Hepatocyte (in vitro differentiated cells): ENCODE data around the gene CPEB4.

Experiments used
- CTCF ChIP-seq: fragments of 200-600 bp; sonication (generic); IDR thresholded peaks from 2 replicates; pipeline ENCODE4 v1.5.1; 2016; ENCODE audit warnings: antibody characterized with exemption, mild to moderate bottlenecking; ENCODE audit not compliant: poor library complexity
- EZH2 ChIP-seq: fragments of 200-600 bp; sonication (generic); IDR thresholded peaks from 2 replicates; pipeline ENCODE4 v1.6.1; 2016; ENCODE audit warnings: antibody characterized with exemption, mild to moderate bottlenecking, borderline replicate concordance

- TF ChIP-seq CTCF (no peak), EZH2 (no peak)
These were observed 21.8 kb upstream of the CPEB4 start for GRCh38 chr5:173866243-173866857.
